GM10266 (cell line): ENCODE data around the gene ITGAD.

Experiments used
- DNase-seq: peaks from one replicate; pipeline ENCODE4 v3.0.0; 2012; ENCODE audit errors: extremely low spot score
- CTCF ChIP-seq: IDR thresholded peaks from 2 replicates; pipeline ENCODE4 v1.5.1; 2012; ENCODE audit warnings: mild to moderate bottlenecking, low read depth; ENCODE audit not compliant: control insufficient read depth, insufficient read depth; ENCODE audit errors: missing control alignments

ITGAD gene

GRCh38 chr16:31393056-31393455 is at the start of gene ITGAD:
Gene ITGAD, plus strand, starts transcription at chr16:31393335. Its CDS starts 26 bp downstream, at chr16:31393361.
- no peak for TF ChIP-seq CTCF
- DNase-seq: no peak

GRCh38 chr16:31344712-31345111 is 48.4 kb upstream of the ITGAD start:
- DNase-seq: peak; percentile 72
- no peak for TF ChIP-seq CTCF

- DNase-seq: no peak
Observed at GRCh38 chr16:31347445-31347844, 45.7 kb upstream of the ITGAD start.

GRCh38 chr16:31348579-31348978 is 44.6 kb upstream of the ITGAD start:
- TF ChIP-seq CTCF: no peak
- DNase-seq: no peak

More at GRCh38 chr16:31347445-31347844, 45.7 kb upstream of the ITGAD start:
- no peak for TF ChIP-seq CTCF

GRCh38 chr16:31350275-31351005 is 42.7 kb upstream of the ITGAD start:
- no peak for DNase-seq

GRCh38 chr16:31351246-31351941 is 41.7 kb upstream of the ITGAD start:
- no peak for TF ChIP-seq CTCF
- no peak for DNase-seq

More at GRCh38 chr16:31350275-31351005, 42.7 kb upstream of the ITGAD start:
- no peak for TF ChIP-seq CTCF

- TF ChIP-seq CTCF: no peak
- DNase-seq: no peak
Observed at GRCh38 chr16:31351942-31352325, 41.2 kb upstream of the ITGAD start.
